ENCODE data around the gene UBA7.
"Not testable (repeated sequence)": the region's sequence is repeated elsewhere in the genome, so short reads cannot be mapped to it uniquely, and the experiment has no call there.

The UBA7 gene

DNA sequence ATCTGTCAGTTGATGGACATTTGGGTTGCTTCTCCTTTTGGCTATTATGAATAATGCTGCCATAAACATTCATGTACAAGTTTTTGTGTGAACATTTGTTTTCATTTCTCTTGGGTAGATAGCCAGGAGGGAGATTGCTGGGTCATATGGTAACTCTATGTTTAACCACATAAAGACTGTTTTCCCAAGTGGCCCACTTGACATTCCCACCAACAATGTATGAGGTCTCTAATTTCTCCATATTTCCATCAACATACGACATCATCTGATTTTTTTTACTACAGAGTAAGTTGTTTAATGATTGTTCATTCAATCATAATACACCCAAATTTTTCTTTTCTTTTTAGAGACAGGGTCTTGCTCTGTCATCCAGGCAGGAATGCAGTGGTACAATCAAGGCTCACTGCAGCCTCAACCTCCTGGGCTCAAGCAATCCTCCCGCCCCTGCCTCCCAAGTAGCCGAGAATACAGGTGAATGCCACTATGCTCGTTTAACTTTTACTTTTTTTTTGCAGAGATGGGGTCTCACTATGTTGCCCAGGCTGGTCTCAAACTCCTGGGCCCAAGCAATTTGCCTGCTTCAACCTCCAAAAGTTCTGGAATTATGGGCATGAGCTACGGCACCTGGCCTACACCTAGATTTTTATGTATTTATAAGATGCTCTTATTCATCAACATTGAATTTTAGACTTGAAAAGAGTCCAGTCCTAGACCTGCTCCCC, 34.2 kb downstream of the UBA7 start:
- Histone ChIP-seq H3K9me3 (ENCODE audit: control insufficient read depth, insufficient read depth, low read length) (no peaks in the 10 kb centered on the region), H3K4me3 (ENCODE audit: low read depth, low read length) (no peak overlapping the region), H3K27me3 (ENCODE audit: control insufficient read depth, insufficient read depth, low read length) (no peaks in the 10 kb centered on the region), H3K36me3 (ENCODE audit: control insufficient read depth, insufficient read depth, low read length) (peaks cover 3% of the 10 kb centered on the region), H3K4me1 (ENCODE audit: control insufficient read depth, insufficient read depth, low read length) (no peaks in the 10 kb centered on the region), H3K9ac (ENCODE audit: low read depth, low read length) (no peak overlapping the region)

DNA sequence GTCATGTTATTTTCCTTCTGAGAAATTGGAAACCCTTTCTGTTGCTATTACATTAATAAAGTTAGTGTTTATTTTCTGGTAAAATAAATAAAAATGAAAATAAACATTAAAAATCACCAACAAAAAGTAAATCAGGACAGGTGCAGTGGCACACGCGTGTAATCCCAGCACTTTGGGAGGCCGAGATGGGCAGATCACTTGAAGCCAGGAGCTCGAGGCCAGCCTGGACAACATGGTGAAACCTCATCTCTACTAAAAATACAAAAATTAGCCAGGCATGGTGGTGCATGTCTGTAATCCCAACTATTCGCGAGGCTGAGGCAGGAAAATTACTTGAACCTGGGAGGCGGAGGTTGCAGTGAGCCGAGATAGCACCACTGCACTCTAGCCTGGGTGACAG, 37.7 kb downstream of the UBA7 start:
- H3K4me1 ChIP-seq (ENCODE audit: control insufficient read depth, insufficient read depth, low read length); H3K9ac ChIP-seq (ENCODE audit: low read depth, low read length); H3K9me3 ChIP-seq (ENCODE audit: control insufficient read depth, insufficient read depth, low read length); H3K36me3 ChIP-seq (ENCODE audit: control insufficient read depth, insufficient read depth, low read length); H3K4me3 ChIP-seq (ENCODE audit: low read depth, low read length); H3K27me3 ChIP-seq (ENCODE audit: control insufficient read depth, insufficient read depth, low read length): not testable (repeated sequence)

DNA sequence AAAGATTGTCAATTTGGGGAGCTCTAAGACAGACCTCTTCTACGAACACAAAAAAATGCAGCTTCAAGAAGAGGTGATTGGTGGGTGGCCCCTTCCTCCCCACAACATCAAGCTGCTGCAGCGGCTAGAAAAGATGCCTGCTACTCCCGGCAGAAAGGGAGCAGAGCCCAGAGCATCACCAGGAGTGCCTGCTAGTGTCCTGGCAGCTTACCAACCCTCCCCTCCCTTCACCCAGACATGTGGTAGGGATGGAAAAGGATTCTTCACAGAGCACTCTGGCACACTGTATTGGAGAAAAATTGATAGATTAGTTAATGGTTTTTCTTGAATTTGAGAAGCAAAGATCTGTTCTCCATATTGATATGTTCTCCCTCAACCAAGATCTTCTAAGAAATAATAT, 38.2 kb downstream of the UBA7 start:
- no peak overlapping the region for H3K9ac ChIP-seq (ENCODE audit: low read depth, low read length)
- H3K4me1 ChIP-seq (ENCODE audit: control insufficient read depth, insufficient read depth, low read length) = no peaks in the 10 kb centered on the region
- no peaks in the 10 kb centered on the region for H3K9me3 ChIP-seq (ENCODE audit: control insufficient read depth, insufficient read depth, low read length)
- no peak overlapping the region for H3K4me3 ChIP-seq (ENCODE audit: low read depth, low read length)
- H3K36me3 ChIP-seq (ENCODE audit: control insufficient read depth, insufficient read depth, low read length) = no peaks in the 10 kb centered on the region
- H3K27me3 ChIP-seq (ENCODE audit: control insufficient read depth, insufficient read depth, low read length) = no peaks in the 10 kb centered on the region

DNA sequence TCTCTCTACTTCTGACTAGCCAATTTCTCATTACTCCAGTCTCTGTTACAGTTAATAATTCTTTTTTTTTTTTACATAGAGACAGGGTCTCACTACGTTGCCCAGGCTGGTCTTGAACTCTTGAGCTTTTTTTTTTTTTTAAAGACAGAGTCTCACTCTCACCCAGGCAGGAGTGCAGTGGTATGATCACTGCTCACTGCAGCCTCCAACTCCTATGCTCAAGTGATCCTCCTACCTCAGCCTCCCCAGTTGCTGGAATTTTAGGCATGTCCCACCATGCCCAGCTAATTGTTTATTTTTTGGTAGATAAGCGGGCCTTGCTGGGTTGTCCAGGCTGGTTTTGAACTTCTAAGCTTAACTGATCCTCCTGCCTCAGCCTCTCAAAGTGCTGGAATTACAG, 41.0 kb downstream of the UBA7 start:
- Histone ChIP-seq H3K9ac (ENCODE audit: low read depth, low read length) (no peak overlapping the region), H3K4me1 (ENCODE audit: control insufficient read depth, insufficient read depth, low read length) (no peaks in the 10 kb centered on the region), H3K36me3 (ENCODE audit: control insufficient read depth, insufficient read depth, low read length) (no peaks in the 10 kb centered on the region)

DNA sequence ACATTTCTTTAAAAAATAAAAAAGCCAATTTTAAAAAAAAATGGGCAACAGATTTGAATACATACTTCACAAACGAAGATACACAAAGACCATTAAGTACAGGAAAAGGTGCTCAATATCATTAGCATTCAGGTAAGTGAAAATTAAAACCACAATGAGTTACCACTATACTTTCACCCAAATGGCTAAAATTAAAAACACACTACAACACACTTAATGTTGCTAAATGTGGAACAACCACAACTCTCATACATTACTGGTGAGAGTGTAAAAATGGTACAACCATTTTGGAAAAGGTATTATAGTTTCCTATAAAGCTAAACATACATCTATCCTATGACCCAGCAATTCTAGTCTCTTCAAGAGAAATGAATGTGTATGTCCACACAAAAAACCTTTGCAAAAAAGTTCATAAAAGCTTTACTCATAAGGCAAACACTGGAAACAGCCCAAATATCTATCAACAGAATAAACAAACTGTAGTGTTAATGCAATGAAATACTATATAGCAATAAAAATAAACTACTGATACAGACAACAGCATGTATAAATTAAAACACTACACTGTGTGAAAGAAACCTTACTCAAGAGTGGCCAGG, 42.3 kb downstream of the UBA7 start:
- Histone ChIP-seq H3K27me3 (ENCODE audit: control insufficient read depth, insufficient read depth, low read length) (no peaks in the 10 kb centered on the region), H3K9ac (ENCODE audit: low read depth, low read length) (no peak overlapping the region), H3K4me1 (ENCODE audit: control insufficient read depth, insufficient read depth, low read length) (no peaks in the 10 kb centered on the region), H3K4me3 (ENCODE audit: low read depth, low read length) (no peak overlapping the region), H3K9me3 (ENCODE audit: control insufficient read depth, insufficient read depth, low read length) (no peaks in the 10 kb centered on the region), H3K36me3 (ENCODE audit: control insufficient read depth, insufficient read depth, low read length) (no peaks in the 10 kb centered on the region)

More for the DNA sequence above, 41.0 kb downstream of the UBA7 start:
- no peak overlapping the region for H3K4me3 ChIP-seq (ENCODE audit: low read depth, low read length)
- H3K9me3 ChIP-seq (ENCODE audit: control insufficient read depth, insufficient read depth, low read length) = no peaks in the 10 kb centered on the region
- no peaks in the 10 kb centered on the region for H3K27me3 ChIP-seq (ENCODE audit: control insufficient read depth, insufficient read depth, low read length)

DNA sequence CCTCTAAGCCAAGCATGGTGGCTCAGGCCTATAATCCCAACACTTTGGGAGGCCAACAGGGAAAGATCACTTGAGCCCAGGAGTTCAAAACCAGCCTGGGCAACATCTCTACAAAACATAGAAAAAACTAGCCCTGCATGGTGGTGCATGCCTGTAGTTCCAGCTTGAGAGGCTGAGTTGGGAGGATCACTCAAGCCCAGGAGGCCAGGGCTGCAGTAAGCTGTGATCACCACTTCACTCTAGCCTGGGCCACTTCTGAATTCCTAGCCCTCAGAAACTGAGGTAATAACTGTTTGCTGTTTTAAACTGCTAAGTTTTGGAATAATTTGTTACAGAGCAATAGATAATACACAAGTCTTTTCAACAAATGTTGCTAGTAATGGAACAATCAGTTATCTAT, 43.8 kb downstream of the UBA7 start:
- Histone ChIP-seq H3K4me1 (ENCODE audit: control insufficient read depth, insufficient read depth, low read length) (no peaks in the 10 kb centered on the region), H3K36me3 (ENCODE audit: control insufficient read depth, insufficient read depth, low read length) (no peaks in the 10 kb centered on the region), H3K9me3 (ENCODE audit: control insufficient read depth, insufficient read depth, low read length) (no peaks in the 10 kb centered on the region), H3K9ac (ENCODE audit: low read depth, low read length) (no peak overlapping the region), H3K4me3 (ENCODE audit: low read depth, low read length) (no peak overlapping the region), H3K27me3 (ENCODE audit: control insufficient read depth, insufficient read depth, low read length) (no peaks in the 10 kb centered on the region)

DNA sequence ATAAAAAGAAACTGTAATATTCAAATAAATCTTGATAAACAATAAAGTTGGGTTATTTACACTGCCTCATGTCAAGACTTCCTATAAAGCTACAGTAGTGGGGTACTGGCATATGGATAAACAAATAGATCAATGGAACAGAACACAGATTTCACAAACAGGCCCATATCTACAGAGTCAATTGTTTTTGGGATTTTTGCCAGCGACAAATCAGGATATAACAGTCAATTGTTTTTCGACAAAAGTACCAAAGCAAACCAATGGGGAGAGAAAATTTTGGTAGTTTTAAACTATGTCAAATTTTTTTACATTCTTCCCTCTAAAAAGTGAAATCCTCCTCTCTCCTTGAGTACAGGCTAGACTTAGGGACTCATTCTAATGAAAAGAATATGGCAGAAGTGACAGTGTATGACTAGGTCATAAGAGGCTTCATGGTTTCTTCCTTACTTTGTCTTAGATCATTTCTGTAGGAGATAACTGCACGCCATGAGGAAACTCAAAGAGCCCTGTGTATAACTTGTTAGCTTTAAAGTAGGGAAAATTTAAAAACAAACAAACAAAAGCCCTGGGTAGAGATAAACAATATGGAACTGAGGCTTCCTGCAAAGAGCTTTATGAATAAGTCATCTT, 44.4 kb downstream of the UBA7 start:
- Histone ChIP-seq H3K4me1 (ENCODE audit: control insufficient read depth, insufficient read depth, low read length) (no peaks in the 10 kb centered on the region), H3K9me3 (ENCODE audit: control insufficient read depth, insufficient read depth, low read length) (no peaks in the 10 kb centered on the region), H3K4me3 (ENCODE audit: low read depth, low read length) (no peak overlapping the region), H3K9ac (ENCODE audit: low read depth, low read length) (no peak overlapping the region), H3K27me3 (ENCODE audit: control insufficient read depth, insufficient read depth, low read length) (no peaks in the 10 kb centered on the region), H3K36me3 (ENCODE audit: control insufficient read depth, insufficient read depth, low read length) (no peaks in the 10 kb centered on the region)

DNA sequence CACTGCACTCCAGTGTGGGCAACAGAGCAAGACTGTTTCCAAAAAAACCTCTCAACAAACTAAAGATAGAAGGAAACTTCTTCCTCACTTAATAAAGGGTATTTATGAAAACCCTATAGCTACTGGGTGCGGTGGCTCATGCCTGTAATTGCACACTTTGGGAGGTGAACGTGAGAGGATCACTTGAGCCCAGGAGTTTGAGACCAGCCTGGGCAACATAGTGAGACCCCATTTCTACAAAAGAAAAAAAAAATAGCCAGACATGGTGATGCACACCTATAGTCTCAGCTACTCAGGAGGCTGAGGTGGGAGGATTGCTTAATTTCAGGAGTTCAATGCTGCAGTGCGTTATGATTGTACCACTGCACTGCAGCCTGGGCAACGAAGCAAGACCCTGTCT, 49.8 kb downstream of the UBA7 start:
- H3K36me3 ChIP-seq (ENCODE audit: control insufficient read depth, insufficient read depth, low read length) = no peaks in the 10 kb centered on the region
- no peaks in the 10 kb centered on the region for H3K27me3 ChIP-seq (ENCODE audit: control insufficient read depth, insufficient read depth, low read length)
- no peak overlapping the region for H3K9ac ChIP-seq (ENCODE audit: low read depth, low read length)
- H3K9me3 ChIP-seq (ENCODE audit: control insufficient read depth, insufficient read depth, low read length) = no peaks in the 10 kb centered on the region
- H3K4me1 ChIP-seq (ENCODE audit: control insufficient read depth, insufficient read depth, low read length) = no peaks in the 10 kb centered on the region
- no peak overlapping the region for H3K4me3 ChIP-seq (ENCODE audit: low read depth, low read length)

DNA sequence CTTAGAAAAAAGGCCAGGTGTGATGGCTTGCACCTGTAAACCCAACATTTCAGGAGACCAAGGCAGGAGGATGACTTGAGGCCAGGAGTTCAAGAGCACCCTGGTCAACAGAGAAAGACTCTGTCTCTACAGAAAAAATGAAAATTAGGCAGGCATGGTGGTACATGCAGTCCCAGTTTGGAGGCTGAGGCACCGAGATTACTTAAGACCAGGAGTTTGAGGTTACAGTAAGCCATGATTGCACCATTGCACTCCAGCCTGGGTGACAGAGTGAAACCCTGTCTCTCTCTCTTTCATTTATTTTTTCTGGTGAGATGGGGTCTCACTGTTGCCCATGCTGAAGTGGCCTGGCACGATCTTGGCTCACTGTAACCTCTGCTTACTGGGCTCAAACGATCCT, 52.1 kb downstream of the UBA7 start:
- H3K36me3 ChIP-seq (ENCODE audit: control insufficient read depth, insufficient read depth, low read length) = no peaks in the 10 kb centered on the region

DNA sequence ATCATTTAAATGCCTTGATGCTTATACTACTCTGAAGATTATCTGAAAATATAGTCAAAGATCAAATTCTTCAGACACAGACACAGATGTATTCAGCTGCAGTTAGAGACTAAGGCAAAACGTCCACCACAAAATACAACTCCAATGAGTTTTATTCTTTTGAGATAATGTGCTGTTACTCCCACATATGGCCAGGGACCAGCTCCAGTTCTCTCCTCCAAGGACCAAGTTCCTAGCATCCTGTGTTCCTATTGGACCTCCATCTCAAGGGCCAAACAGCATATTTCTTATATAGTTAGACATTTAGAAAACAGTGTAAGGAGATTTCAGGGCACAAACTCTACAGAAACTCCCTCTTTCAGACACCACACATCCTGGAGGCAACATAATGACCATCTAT, 54.5 kb downstream of the UBA7 start:
- H3K4me1 ChIP-seq (ENCODE audit: control insufficient read depth, insufficient read depth, low read length) = no peaks in the 10 kb centered on the region
- no peaks in the 10 kb centered on the region for H3K27me3 ChIP-seq (ENCODE audit: control insufficient read depth, insufficient read depth, low read length)
- H3K4me3 ChIP-seq (ENCODE audit: low read depth, low read length) = no peak overlapping the region
- H3K9ac ChIP-seq (ENCODE audit: low read depth, low read length) = no peak overlapping the region
- H3K9me3 ChIP-seq (ENCODE audit: control insufficient read depth, insufficient read depth, low read length) = no peaks in the 10 kb centered on the region
- H3K36me3 ChIP-seq (ENCODE audit: control insufficient read depth, insufficient read depth, low read length) = no peaks in the 10 kb centered on the region

More for the DNA sequence above, 52.1 kb downstream of the UBA7 start:
- Histone ChIP-seq H3K27me3 (ENCODE audit: control insufficient read depth, insufficient read depth, low read length) (no peaks in the 10 kb centered on the region), H3K4me1 (ENCODE audit: control insufficient read depth, insufficient read depth, low read length) (no peaks in the 10 kb centered on the region), H3K9ac (ENCODE audit: low read depth, low read length) (no peak overlapping the region), H3K4me3 (ENCODE audit: low read depth, low read length) (no peak overlapping the region), H3K9me3 (ENCODE audit: control insufficient read depth, insufficient read depth, low read length) (no peaks in the 10 kb centered on the region)

DNA sequence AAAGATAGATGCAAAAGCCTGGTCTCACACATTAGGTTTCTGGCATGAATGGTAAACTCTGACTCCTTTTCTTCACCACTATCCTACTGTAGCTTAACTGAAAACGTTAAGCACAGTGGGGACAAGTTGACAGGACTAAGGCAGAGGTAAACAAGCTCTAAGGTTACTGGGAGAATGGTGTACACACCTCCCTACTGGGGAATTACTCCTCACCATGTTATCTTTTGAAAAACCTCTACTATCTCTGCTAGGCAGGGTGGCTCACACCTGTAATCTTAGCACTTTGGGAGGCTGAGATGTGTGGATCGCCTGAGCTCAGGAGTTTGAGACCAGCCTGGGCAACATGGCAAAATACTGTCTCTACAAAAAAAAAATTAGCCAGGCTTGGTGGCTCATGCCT, 56.6 kb downstream of the UBA7 start:
- H3K9me3 ChIP-seq (ENCODE audit: control insufficient read depth, insufficient read depth, low read length) = no peaks in the 10 kb centered on the region
- no peaks in the 10 kb centered on the region for H3K36me3 ChIP-seq (ENCODE audit: control insufficient read depth, insufficient read depth, low read length)
- H3K4me1 ChIP-seq (ENCODE audit: control insufficient read depth, insufficient read depth, low read length) = no peaks in the 10 kb centered on the region
- H3K27me3 ChIP-seq (ENCODE audit: control insufficient read depth, insufficient read depth, low read length) = no peaks in the 10 kb centered on the region
- no peak overlapping the region for H3K4me3 ChIP-seq (ENCODE audit: low read depth, low read length)
- no peak overlapping the region for H3K9ac ChIP-seq (ENCODE audit: low read depth, low read length)

DNA sequence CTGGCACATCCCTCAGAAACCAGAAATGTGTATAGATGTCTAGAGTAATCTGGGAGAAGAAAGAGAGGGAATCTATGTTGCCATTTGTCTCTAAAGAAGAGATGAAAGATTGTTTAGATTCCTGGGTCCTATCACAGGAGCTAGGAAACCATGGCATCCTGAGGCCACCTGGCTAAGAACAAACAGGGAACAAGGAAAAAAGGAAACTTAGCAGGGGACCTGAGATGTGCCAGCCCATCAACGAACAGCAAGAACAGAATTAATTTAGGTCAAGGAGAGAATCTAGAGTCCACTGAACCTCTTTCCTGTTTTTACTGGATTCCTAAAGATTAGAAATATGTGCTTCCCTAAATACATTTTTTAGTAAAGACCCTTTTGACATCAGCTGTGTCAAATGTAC, 57.7 kb downstream of the UBA7 start:
- H3K9me3 ChIP-seq (ENCODE audit: control insufficient read depth, insufficient read depth, low read length) = no peaks in the 10 kb centered on the region
- no peak overlapping the region for H3K9ac ChIP-seq (ENCODE audit: low read depth, low read length)
- H3K4me3 ChIP-seq (ENCODE audit: low read depth, low read length) = no peak overlapping the region
- no peaks in the 10 kb centered on the region for H3K4me1 ChIP-seq (ENCODE audit: control insufficient read depth, insufficient read depth, low read length)
- no peaks in the 10 kb centered on the region for H3K36me3 ChIP-seq (ENCODE audit: control insufficient read depth, insufficient read depth, low read length)
- no peaks in the 10 kb centered on the region for H3K27me3 ChIP-seq (ENCODE audit: control insufficient read depth, insufficient read depth, low read length)
